GM23338 (cell line): ENCODE data around the gene ADORA2A. TPM values are rescaled to one million over a fixed set of nuclear protein-coding genes. Genes with fewer than 3 reads are reported as not detected.
A peak's percentile ranks its signal among the peaks of the same experiment; 100 is the strongest.

Source experiments
- ATAC-seq: fragments of 200-7000 bp; cut with Tn5 transposase; 3 replicates; pipeline ENCODE4 v1.9.1; 2020
- DNase-seq: peaks from one replicate; pipeline ENCODE4 v3.0.0-alpha.2; 2015; ENCODE audit warnings: low spot score
- H2AFZ ChIP-seq: fragments of 200-600 bp; sonication (generic); 2 replicates; pipeline ENCODE4 v1.8.0; 2016; ENCODE audit warnings: antibody characterized with exemption, mild to moderate bottlenecking, moderate library complexity
- H3F3A ChIP-seq: fragments of 200-600 bp; sonication (generic); replicated peaks from 2 replicates; pipeline ENCODE4 v1.8.0; 2017; ENCODE audit warnings: antibody characterized with exemption, mixed run types, low read depth
- H3K27ac ChIP-seq: fragments of 200-600 bp; sonication (generic); 2 replicates; pipeline ENCODE4 v1.6.1; 2016; ENCODE audit warnings: low read depth
- H3K27me3 ChIP-seq: fragments of 200-600 bp; sonication (generic); 2 replicates; pipeline ENCODE4 v1.8.0; 2016; ENCODE audit warnings: mild to moderate bottlenecking, mixed run types, moderate library complexity; ENCODE audit not compliant: insufficient read depth
- H3K36me3 ChIP-seq: fragments of 200-600 bp; sonication (generic); 2 replicates; pipeline ENCODE4 v1.8.0; 2016; ENCODE audit warnings: mild to moderate bottlenecking; ENCODE audit not compliant: insufficient read depth
- H3K4me1 ChIP-seq: fragments of 200-600 bp; sonication (generic); 2 replicates; pipeline ENCODE4 v1.8.0; 2016; ENCODE audit warnings: mild to moderate bottlenecking, moderate library complexity; ENCODE audit not compliant: insufficient read depth
- H3K4me2 ChIP-seq: fragments of 200-600 bp; sonication (generic); 2 replicates; pipeline ENCODE4 v1.7.1; 2017; ENCODE audit warnings: mixed run types
- H3K4me3 ChIP-seq: fragments of 200-600 bp; sonication (generic); 2 replicates; pipeline ENCODE4 v1.6.1; 2016; ENCODE audit warnings: mixed run types
- H3K79me2 ChIP-seq: fragments of 200-600 bp; sonication (generic); replicated peaks from 2 replicates; pipeline ENCODE4 v1.8.0; 2017; ENCODE audit warnings: mild to moderate bottlenecking; ENCODE audit not compliant: insufficient read depth
- H3K9me2 ChIP-seq: fragments of 200-600 bp; sonication (generic); 2 replicates; pipeline ENCODE4 v1.8.0; 2017; ENCODE audit not compliant: insufficient read depth
- H4K20me1 ChIP-seq: fragments of 200-600 bp; sonication (generic); replicated peaks from 2 replicates; pipeline ENCODE4 v1.8.0; 2017; ENCODE audit warnings: mild to moderate bottlenecking; ENCODE audit not compliant: insufficient read depth
- H3K27ac Mint-ChIP-seq: 2 replicates; pipeline ENCODE4 v1.8.0; 2020; ENCODE audit warnings: inconsistent platforms, mild to moderate bottlenecking, moderate library complexity, mixed read lengths
- H3K27me3 Mint-ChIP-seq: 3 replicates; pipeline ENCODE4 v1.8.0; 2022; ENCODE audit warnings: low read depth, mild to moderate bottlenecking, moderate library complexity, mixed read lengths, inconsistent platforms; ENCODE audit not compliant: insufficient read depth, poor library complexity
- H3K36me3 Mint-ChIP-seq: 3 replicates; pipeline ENCODE4 v1.8.0; 2021; ENCODE audit warnings: low read depth, mild to moderate bottlenecking, inconsistent platforms, moderate library complexity, mixed read lengths
- H3K4me1 Mint-ChIP-seq: 3 replicates; pipeline ENCODE4 v1.8.0; 2020; ENCODE audit warnings: mild to moderate bottlenecking, inconsistent platforms, mixed read lengths
- H3K4me3 Mint-ChIP-seq: 3 replicates; pipeline ENCODE4 v1.8.0; 2021; ENCODE audit warnings: moderate library complexity, mild to moderate bottlenecking, inconsistent platforms, mixed read lengths
- H3K9me3 Mint-ChIP-seq: 3 replicates; pipeline ENCODE4 v1.8.0; 2020; ENCODE audit warnings: moderate library complexity, mild to moderate bottlenecking, inconsistent platforms, mixed read lengths
- EZH2 ChIP-seq: fragments of 200-600 bp; sonication (generic); IDR thresholded peaks from one replicate; pipeline ENCODE4 v1.8.0; 2017; ENCODE audit warnings: antibody characterized with exemption, mild to moderate bottlenecking, low read depth; ENCODE audit not compliant: unreplicated experiment
- EZH2phosphoT487 ChIP-seq: fragments of 200-600 bp; sonication (generic); IDR thresholded peaks from one replicate; pipeline ENCODE4 v1.8.1; 2018; ENCODE audit warnings: antibody characterized with exemption; ENCODE audit not compliant: unreplicated experiment
- JUNB ChIP-seq: IDR thresholded peaks from one replicate; pipeline ENCODE4 v1.6.1; 2016; ENCODE audit warnings: antibody characterized with exemption; ENCODE audit not compliant: unreplicated experiment
- POLR2AphosphoS5 ChIP-seq: IDR thresholded peaks from 2 replicates; pipeline ENCODE4 v1.6.1; 2016; ENCODE audit warnings: antibody characterized with exemption, low read depth
- STAT1 ChIP-seq: IDR thresholded peaks from one replicate; pipeline ENCODE4 v1.6.1; 2016; ENCODE audit warnings: antibody characterized with exemption; ENCODE audit not compliant: unreplicated experiment
- ZNF462 ChIP-seq: fragments of 250-450 bp; sonication (Bioruptor Pico); IDR thresholded peaks from 2 replicates; pipeline ENCODE4 v1.5.0; 2020; ENCODE audit warnings: mild to moderate bottlenecking, moderate library complexity
- polyA plus RNA-seq: library from polyadenylated mRNA; unstranded; fragments of >200 nt; fragmentation: Nextera tagmentation; extraction: Ambion mirVana; gene quantifications from 2 replicates; pipeline ENCODE4 v1.2.1, GENCODE V29; 2016
- total RNA-seq: library from RNA; depleted of rRNA; stranded (reverse); fragments of >200 nt; shearing (Covaris generic); gene quantifications from 2 replicates; pipeline ENCODE4 v1.2.3, GENCODE V29; 2014
- TF ChIP-seq, protein P1 (sequence below): IDR thresholded peaks from 2 replicates; pipeline ENCODE4 v1.6.1; 2016; ENCODE audit warnings: antibody characterized with exemption
- TF ChIP-seq, protein P2 (sequence below), 2 experiments: fragments of 200-600 bp in 1 of 2; sonication (generic) in 1 of 2; conservative IDR thresholded peaks; 2 replicates each; pipeline versions ENCODE4 v1.5.1 to v1.6.1; 2016 to 2017; ENCODE audit warnings: antibody characterized with exemption in 2 of 2, low read depth in 2 of 2, mild to moderate bottlenecking in 2 of 2, moderate library complexity in 1 of 2

ADORA2A gene
- total and polyA plus RNA-seq, 2 experiments from 2014 or later = 4.1 to 13.5 TPM

- peaks cover 21% of the 10 kb centered on the region for H3K27me3 Mint-ChIP-seq
- H2AFZ ChIP-seq = no peak overlapping the region
- H3K27me3 ChIP-seq = peaks cover 4% of the 10 kb centered on the region; the same call in 1 of the 2 replicates
- no peak overlapping the region for H3K4me3 ChIP-seq
- no peak for ATAC-seq
- no peak overlapping the region for H3K4me3 Mint-ChIP-seq
- no peaks in the 10 kb centered on the region for H3K9me2 ChIP-seq
- no peaks in the 10 kb centered on the region; the same call in 2 of the 3 replicates for H3K36me3 Mint-ChIP-seq
- H3K9me3 Mint-ChIP-seq = no peaks in the 10 kb centered on the region
- no peaks in the 10 kb centered on the region for H3K36me3 ChIP-seq
- TF ChIP-seq EZH2phosphoT487 = no peak
- TF ChIP-seq, protein P1, sequence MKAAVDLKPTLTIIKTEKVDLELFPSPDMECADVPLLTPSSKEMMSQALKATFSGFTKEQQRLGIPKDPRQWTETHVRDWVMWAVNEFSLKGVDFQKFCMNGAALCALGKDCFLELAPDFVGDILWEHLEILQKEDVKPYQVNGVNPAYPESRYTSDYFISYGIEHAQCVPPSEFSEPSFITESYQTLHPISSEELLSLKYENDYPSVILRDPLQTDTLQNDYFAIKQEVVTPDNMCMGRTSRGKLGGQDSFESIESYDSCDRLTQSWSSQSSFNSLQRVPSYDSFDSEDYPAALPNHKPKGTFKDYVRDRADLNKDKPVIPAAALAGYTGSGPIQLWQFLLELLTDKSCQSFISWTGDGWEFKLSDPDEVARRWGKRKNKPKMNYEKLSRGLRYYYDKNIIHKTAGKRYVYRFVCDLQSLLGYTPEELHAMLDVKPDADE = no peak
- TF ChIP-seq EZH2 = no peak
- no peak for TF ChIP-seq JUNB
- no peak for TF ChIP-seq STAT1
- peak overlapping the region; percentile 21; the same call in 1 of the 2 replicates for H3K27ac Mint-ChIP-seq
- H3K79me2 ChIP-seq = no peaks in the 10 kb centered on the region
- H3K4me1 ChIP-seq = peaks cover 5% of the 10 kb centered on the region; the same call in 1 of the 2 replicates
- no peak for DNase-seq
- no peak overlapping the region for H3K4me2 ChIP-seq
- H3F3A ChIP-seq = no peaks in the 10 kb centered on the region
- H3K27ac ChIP-seq = no peak overlapping the region
- H3K4me1 Mint-ChIP-seq = peaks cover 20% of the 10 kb centered on the region
- no peaks in the 10 kb centered on the region; the same call in 1 of the 2 replicates for H4K20me1 ChIP-seq
Observed at GRCh38 chr22:24430431-24431308, 3.3 kb downstream of the ADORA2A start.

DNA sequence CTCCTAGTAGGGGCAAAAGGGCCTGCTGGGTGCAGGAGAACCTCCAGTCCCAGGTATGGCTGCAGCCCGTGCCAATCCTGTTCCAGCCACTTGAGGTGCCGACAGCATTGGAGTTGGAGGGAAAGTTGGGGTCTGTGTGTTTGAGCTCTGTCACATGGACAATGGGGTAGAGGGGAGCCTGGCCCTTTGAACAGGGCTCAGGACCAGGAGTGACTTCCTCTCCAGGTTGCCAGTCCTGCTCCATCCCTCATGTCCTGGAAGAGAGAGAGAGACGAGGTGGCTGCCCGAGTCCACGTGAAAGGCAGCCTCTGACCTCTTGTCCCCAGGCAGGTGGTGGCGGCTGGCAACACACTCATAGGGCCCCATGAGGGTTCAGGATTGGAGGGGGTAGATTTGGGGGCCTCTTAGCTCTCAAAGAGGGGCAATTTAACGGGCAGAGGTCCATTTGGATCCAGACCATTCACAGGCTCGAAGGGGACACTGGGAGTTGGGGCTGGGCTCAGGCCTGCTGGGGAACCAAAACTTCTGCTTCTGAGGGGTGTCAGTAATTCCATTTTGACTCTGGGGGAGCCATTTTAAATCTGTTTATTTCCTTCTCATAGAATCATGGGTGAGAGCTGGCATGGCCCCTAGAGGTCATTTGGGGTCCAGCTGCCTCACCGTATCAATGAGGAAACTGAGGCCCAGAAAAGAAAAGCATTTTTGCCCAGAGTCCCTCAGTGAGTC is 4.1 kb downstream of the ADORA2A start:
- Mint-ChIP-seq H3K36me3 (no peaks in the 10 kb centered on the region; the same call in 2 of the 3 replicates), H3K9me3 (no peaks in the 10 kb centered on the region), H3K4me1 (peaks cover 20% of the 10 kb centered on the region), H3K27ac (peak overlapping the region; percentile 21; the same call in 1 of the 2 replicates), H3K27me3 (peaks cover 14% of the 10 kb centered on the region), H3K4me3 (no peak overlapping the region)
- Histone ChIP-seq H3K79me2 (no peaks in the 10 kb centered on the region), H4K20me1 (no peaks in the 10 kb centered on the region; the same call in 1 of the 2 replicates), H3F3A (no peaks in the 10 kb centered on the region), H3K4me1 (peaks cover 5% of the 10 kb centered on the region; the same call in 1 of the 2 replicates), H3K9me2 (no peaks in the 10 kb centered on the region), H3K4me3 (no peak overlapping the region), H3K27ac (no peak overlapping the region), H2AFZ (no peak overlapping the region), H3K27me3 (no peaks in the 10 kb centered on the region), H3K36me3 (no peaks in the 10 kb centered on the region), H3K4me2 (no peak overlapping the region)
- DNase-seq (no peak), ATAC-seq (peak; percentile 7; the same call in 2 of the 3 replicates)
- TF ChIP-seq POLR2AphosphoS5 (no peak), ZNF462 (CRISPR knock-in tag) (no peak), EZH2 (no peak), EZH2phosphoT487 (no peak)
- TF ChIP-seq, protein P2, sequence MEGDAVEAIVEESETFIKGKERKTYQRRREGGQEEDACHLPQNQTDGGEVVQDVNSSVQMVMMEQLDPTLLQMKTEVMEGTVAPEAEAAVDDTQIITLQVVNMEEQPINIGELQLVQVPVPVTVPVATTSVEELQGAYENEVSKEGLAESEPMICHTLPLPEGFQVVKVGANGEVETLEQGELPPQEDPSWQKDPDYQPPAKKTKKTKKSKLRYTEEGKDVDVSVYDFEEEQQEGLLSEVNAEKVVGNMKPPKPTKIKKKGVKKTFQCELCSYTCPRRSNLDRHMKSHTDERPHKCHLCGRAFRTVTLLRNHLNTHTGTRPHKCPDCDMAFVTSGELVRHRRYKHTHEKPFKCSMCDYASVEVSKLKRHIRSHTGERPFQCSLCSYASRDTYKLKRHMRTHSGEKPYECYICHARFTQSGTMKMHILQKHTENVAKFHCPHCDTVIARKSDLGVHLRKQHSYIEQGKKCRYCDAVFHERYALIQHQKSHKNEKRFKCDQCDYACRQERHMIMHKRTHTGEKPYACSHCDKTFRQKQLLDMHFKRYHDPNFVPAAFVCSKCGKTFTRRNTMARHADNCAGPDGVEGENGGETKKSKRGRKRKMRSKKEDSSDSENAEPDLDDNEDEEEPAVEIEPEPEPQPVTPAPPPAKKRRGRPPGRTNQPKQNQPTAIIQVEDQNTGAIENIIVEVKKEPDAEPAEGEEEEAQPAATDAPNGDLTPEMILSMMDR (conservative IDR thresholded peaks at IDR 0.05; ENCODE audit: low read depth in 2 of 2) = no peak
